ENCODE results near the gene MXD3.
"Not testable (repeated sequence)": the region's sequence is repeated elsewhere in the genome, so short reads cannot be mapped to it uniquely, and the experiment has no call there.

The MXD3 gene

GRCh38 chr5:177319913-177320588 is 8.4 kb upstream of the MXD3 start:
- no peak for DNase-seq (ENCODE audit: low spot score)

GRCh38 chr5:177317959-177318377 is 6.3 kb upstream of the MXD3 start:
- DNase-seq (ENCODE audit: low spot score): peak; percentile 70

- no peak for DNase-seq (ENCODE audit: low spot score)
Measured at GRCh38 chr5:177316005-177316404, 4.3 kb upstream of the MXD3 start.

- DNase-seq (ENCODE audit: low spot score): no peak
Measured at GRCh38 chr5:177315411-177315810, 3.7 kb upstream of the MXD3 start.

GRCh38 chr5:177314376-177315342 is 3.0 kb upstream of the MXD3 start:
- DNase-seq (ENCODE audit: low spot score): no peak

GRCh38 chr5:177313561-177314259 is 2.0 kb upstream of the MXD3 start:
- DNase-seq (ENCODE audit: low spot score): no peak

- no peak for DNase-seq (ENCODE audit: low spot score)
Measured at GRCh38 chr5:177312649-177313181, 1.0 kb upstream of the MXD3 start.

GRCh38 chr5:177311392-177311722 is 341 bp downstream of the MXD3 start:
- no peak for DNase-seq (ENCODE audit: low spot score)

GRCh38 chr5:177310757-177311391 is 824 bp downstream of the MXD3 start:
- DNase-seq (ENCODE audit: low spot score): no peak

GRCh38 chr5:177310332-177310731 is 1.4 kb downstream of the MXD3 start:
- no peak for DNase-seq (ENCODE audit: low spot score)

- no peak for DNase-seq (ENCODE audit: low spot score)
Measured at GRCh38 chr5:177309351-177310191, 2.1 kb downstream of the MXD3 start.

GRCh38 chr5:177308740-177309139 is 3.0 kb downstream of the MXD3 start:
- DNase-seq (ENCODE audit: low spot score): no peak

- DNase-seq (ENCODE audit: low spot score): no peak
Measured at GRCh38 chr5:177307544-177308363, 3.9 kb downstream of the MXD3 start.

- no peak for DNase-seq (ENCODE audit: low spot score)
Measured at GRCh38 chr5:177306674-177307543, 4.8 kb downstream of the MXD3 start.

- DNase-seq (ENCODE audit: low spot score): not testable (repeated sequence)
Measured at GRCh38 chr5:177306103-177306640, 5.5 kb downstream of the MXD3 start.

GRCh38 chr5:177304392-177305119 is 7.1 kb downstream of the MXD3 start:
- no peak for DNase-seq (ENCODE audit: low spot score)

GRCh38 chr5:177303925-177304391 is 7.7 kb downstream of the MXD3 start:
- no peak for DNase-seq (ENCODE audit: low spot score)

Measured in kidney capillary endothelial cell (primary cell).